Panc1 (cell line): Measurements from ENCODE around the gene MSANTD2. TPM values are rescaled to one million over a fixed set of nuclear protein-coding genes. Genes with fewer than 3 reads are reported as not detected.

Experiments used
- ATAC-seq: fragments of 200-7000 bp; cut with Tn5 transposase; 2 replicates; pipeline ENCODE4 v1.9.1; 2020; ENCODE audit warnings: mild to moderate bottlenecking, moderate library complexity
- BruUV-seq: library from RNA; stranded (reverse); fragments of 400-500 nt; replicated peaks from 2 replicates; lab custom pipeline; 2021; lab: Mats Ljungman, UMichigan
- CTCF ChIA-PET: fragments of 300-600 bp; sonication (Branson Sonifier 250); formaldehyde crosslinking; loops from one replicate; lab custom pipeline; 2022; ENCODE audit warnings: antibody characterized with exemption; lab: Charles Lee
- POLR2A ChIA-PET: fragments of 300-600 bp; sonication (Branson Sonifier 250); formaldehyde crosslinking; loops from one replicate; lab custom pipeline; 2022; ENCODE audit warnings: antibody characterized with exemption; lab: Charles Lee
- DNase-seq: peaks from one replicate; pipeline ENCODE4 v3.0.0-alpha.2; 2010; ENCODE audit warnings: low read depth, low spot score
- H3K27ac ChIP-seq: 2 replicates; pipeline ENCODE4 v1.5.1; 2011; ENCODE audit warnings: mild to moderate bottlenecking, low read length, inconsistent platforms
- H3K27me3 ChIP-seq: fragments of 200-500 bp; sonication (Bioruptor generic); 2 replicates; pipeline ENCODE4 v1.6.0; 2014; ENCODE audit warnings: low read length, inconsistent platforms; ENCODE audit not compliant: control insufficient read depth, insufficient read depth
- H3K36me3 ChIP-seq: fragments of 200-500 bp; sonication (Bioruptor generic); 2 replicates; pipeline ENCODE4 v1.5.1; 2014; ENCODE audit warnings: inconsistent platforms, mild to moderate bottlenecking, low read length, moderate library complexity; ENCODE audit not compliant: control insufficient read depth, insufficient read depth
- H3K4me1 ChIP-seq: 2 replicates; pipeline ENCODE4 v1.5.1; 2011; ENCODE audit warnings: inconsistent platforms, mild to moderate bottlenecking, low read length, moderate library complexity; ENCODE audit not compliant: control insufficient read depth, insufficient read depth
- H3K4me3 ChIP-seq, 2 experiments: 2 replicates each; pipeline ENCODE4 v1.5.1; 2011 to 2012; ENCODE audit warnings: low read depth in 2 of 2, low read length in 2 of 2, mild to moderate bottlenecking in 2 of 2, inconsistent platforms in 1 of 2, moderate library complexity in 1 of 2
- H3K9me3 ChIP-seq: fragments of 200-500 bp; sonication (Bioruptor generic); 2 replicates; pipeline ENCODE4 v1.5.1; 2014; ENCODE audit warnings: low read depth, mild to moderate bottlenecking, inconsistent platforms, low read length, moderate library complexity; ENCODE audit not compliant: control insufficient read depth, insufficient read depth
- POLR2AphosphoS5 ChIP-seq: IDR thresholded peaks from 2 replicates; pipeline ENCODE4 v1.6.1; 2012; ENCODE audit warnings: mild to moderate bottlenecking, low read depth, low read length, moderate library complexity
- REST ChIP-seq, 2 experiments: IDR thresholded peaks; 2 replicates each; pipeline ENCODE4 v1.6.1; 2011 to 2012; ENCODE audit warnings: low read depth in 2 of 2, control low read depth in 1 of 2, low read length in 1 of 2, mild to moderate bottlenecking in 1 of 2, moderate library complexity in 1 of 2; ENCODE audit not compliant: insufficient read depth in 1 of 2
- SIN3A ChIP-seq: IDR thresholded peaks from 2 replicates; pipeline ENCODE4 v1.6.1; 2012; ENCODE audit warnings: low read depth, mild to moderate bottlenecking, low read length, moderate library complexity, borderline replicate concordance; ENCODE audit not compliant: insufficient read depth
- TCF7L2 ChIP-seq: IDR thresholded peaks from 2 replicates; pipeline ENCODE4 v1.6.1; 2011; ENCODE audit warnings: mild to moderate bottlenecking, low read depth, low read length, inconsistent platforms
- in situ Hi-C: cut with HindIII; loops from 2 replicates; pipeline ENCODE4 v1.10.0; 2016; ENCODE audit warnings: low sequenced_read_pairs, low pct_unique_long_range_greater_than_20kb
- intact Hi-C: fragments of 100-400 bp; cut with micrococcal nuclease; formaldehyde crosslinking; loops from one replicate; pipeline ENCODE4 v1.10.0; 2022; ENCODE audit not compliant: unreplicated experiment
- total RNA-seq: library from RNA; stranded (reverse); gene quantifications from one replicate; pipeline ENCODE4 v1.2.1, GENCODE V29; 2021; ENCODE audit not compliant: unreplicated experiment
- TF ChIP-seq, protein P1 (sequence below): fragments of 450-650 bp; IDR thresholded peaks from 2 replicates; pipeline ENCODE4 v1.5.1; 2017; ENCODE audit warnings: mild to moderate bottlenecking

The MSANTD2 gene
- total RNA-seq, 1 experiment from 2014 or later, result 20.5 TPM

DNA sequence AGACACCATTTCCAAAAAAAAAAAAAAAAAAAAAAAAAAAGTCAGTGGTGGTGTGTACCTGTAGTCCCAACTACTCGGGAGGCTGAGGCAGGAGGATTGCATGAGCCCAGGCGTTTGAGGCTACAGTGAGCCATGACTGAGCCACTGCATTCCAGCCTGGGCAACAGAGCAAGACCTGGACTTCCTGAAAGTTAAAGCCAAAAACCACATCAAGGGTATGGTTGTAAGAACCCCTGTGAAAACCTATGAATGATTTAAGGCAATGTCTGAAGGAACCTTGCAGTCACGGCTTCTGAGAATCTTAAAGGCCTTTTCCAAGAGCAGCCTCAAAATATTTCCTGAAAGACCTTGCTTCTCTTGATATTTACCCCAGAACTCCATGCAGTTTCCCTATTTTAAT, 30.5 kb upstream of the MSANTD2 start:
- TF ChIP-seq, protein P1, sequence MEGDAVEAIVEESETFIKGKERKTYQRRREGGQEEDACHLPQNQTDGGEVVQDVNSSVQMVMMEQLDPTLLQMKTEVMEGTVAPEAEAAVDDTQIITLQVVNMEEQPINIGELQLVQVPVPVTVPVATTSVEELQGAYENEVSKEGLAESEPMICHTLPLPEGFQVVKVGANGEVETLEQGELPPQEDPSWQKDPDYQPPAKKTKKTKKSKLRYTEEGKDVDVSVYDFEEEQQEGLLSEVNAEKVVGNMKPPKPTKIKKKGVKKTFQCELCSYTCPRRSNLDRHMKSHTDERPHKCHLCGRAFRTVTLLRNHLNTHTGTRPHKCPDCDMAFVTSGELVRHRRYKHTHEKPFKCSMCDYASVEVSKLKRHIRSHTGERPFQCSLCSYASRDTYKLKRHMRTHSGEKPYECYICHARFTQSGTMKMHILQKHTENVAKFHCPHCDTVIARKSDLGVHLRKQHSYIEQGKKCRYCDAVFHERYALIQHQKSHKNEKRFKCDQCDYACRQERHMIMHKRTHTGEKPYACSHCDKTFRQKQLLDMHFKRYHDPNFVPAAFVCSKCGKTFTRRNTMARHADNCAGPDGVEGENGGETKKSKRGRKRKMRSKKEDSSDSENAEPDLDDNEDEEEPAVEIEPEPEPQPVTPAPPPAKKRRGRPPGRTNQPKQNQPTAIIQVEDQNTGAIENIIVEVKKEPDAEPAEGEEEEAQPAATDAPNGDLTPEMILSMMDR, result no peak
- TF ChIP-seq POLR2AphosphoS5 (no peak), TCF7L2 (no peak), REST (IDR thresholded peaks at IDR 0.05; ENCODE audit: insufficient read depth in 1 of 2, low read depth in 2 of 2, low read length in 1 of 2) (no peak), SIN3A (no peak)
- DNase-seq (no peak), ATAC-seq (no peak)
- in situ Hi-C loops, result loop anchor here (10.0 kb wide), 1 partner anchor 166 kb away; no protein-coding TSS in a partner anchor
- BruUV-seq, result no TSS peak
- POLR2A ChIA-PET, result no interaction called here
- Histone ChIP-seq H3K9me3 (no peaks in the 10 kb centered on the region), H3K27me3 (peaks cover 13% of the 10 kb centered on the region), H3K4me3 (no peak overlapping the region), H3K4me1 (no peaks in the 10 kb centered on the region), H3K36me3 (no peaks in the 10 kb centered on the region), H3K27ac (no peak overlapping the region)
- CTCF ChIA-PET, result interaction anchor here (0.7 kb wide), 1 partner anchor 51 kb away, joined by 15 read pairs; no protein-coding TSS in a partner anchor
- intact Hi-C loops, result no loop called here

DNA sequence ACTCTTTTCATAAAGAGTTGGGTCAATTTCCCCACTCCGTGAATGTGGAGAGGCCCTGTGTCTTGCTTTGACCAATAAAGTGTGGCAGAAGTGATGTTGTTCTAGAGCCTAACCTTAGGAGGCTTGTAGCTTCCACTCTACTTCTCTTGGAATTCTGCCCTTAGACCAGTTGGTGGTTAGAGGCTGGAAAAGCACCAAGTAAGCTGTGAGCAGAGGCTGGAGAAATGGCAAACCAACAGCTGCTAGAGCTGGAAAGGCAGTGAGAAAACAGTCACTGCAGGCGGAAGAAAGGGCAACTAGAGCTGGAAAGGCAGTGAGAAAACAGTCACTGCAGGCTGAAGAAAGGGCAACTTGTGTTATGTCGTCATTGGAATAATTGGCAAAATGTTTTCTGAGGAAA, 29.8 kb upstream of the MSANTD2 start:
- BruUV-seq, result no TSS peak
- Histone ChIP-seq H3K27ac (no peak overlapping the region), H3K4me3 (no peak overlapping the region), H3K9me3 (no peaks in the 10 kb centered on the region), H3K27me3 (peaks cover 13% of the 10 kb centered on the region), H3K36me3 (no peaks in the 10 kb centered on the region), H3K4me1 (no peaks in the 10 kb centered on the region)
- ChIA-PET CTCF (interaction anchor here (0.7 kb wide), 1 partner anchor 51 kb away, joined by 15 read pairs; no protein-coding TSS in a partner anchor), POLR2A (no interaction called here)
- TF ChIP-seq REST (IDR thresholded peaks at IDR 0.05; ENCODE audit: insufficient read depth in 1 of 2, low read depth in 2 of 2, low read length in 1 of 2) (no peak), POLR2AphosphoS5 (no peak), TCF7L2 (no peak), SIN3A (no peak)
- TF ChIP-seq, protein P1, result no peak
- intact Hi-C loops (no loop called here), in situ Hi-C loops (loop anchor here (10.0 kb wide), 1 partner anchor 165 kb away; no protein-coding TSS in a partner anchor)
- ATAC-seq (no peak), DNase-seq (no peak)
